C4-2B (cell line): ENCODE results near the gene BHMT2.

Experiments used
- CTCF ChIP-seq: fragments of 450-650 bp; conservative IDR thresholded peaks from 2 replicates; pipeline ENCODE4 v1.5.1; 2017; ENCODE audit warnings: mild to moderate bottlenecking
- ZFX ChIP-seq: fragments of 450-650 bp; IDR thresholded peaks from 2 replicates; pipeline ENCODE4 v1.6.1; 2017

- TF ChIP-seq CTCF = no peak
- TF ChIP-seq ZFX = no peak
Observed at GRCh38 chr5:79032782-79033181, 36.8 kb upstream of the BHMT2 start.
